Epithelial cell of umbilical artery (primary cell): ENCODE data around the gene ATP10D. TPM values are rescaled to one million over a fixed set of nuclear protein-coding genes. Genes with fewer than 3 reads are reported as not detected.

ENCODE experiments used
- total RNA-seq: library from RNA; depleted of rRNA; stranded (reverse); fragments of >200 nt; gene quantifications from 2 replicates; pipeline ENCODE4 v1.2.3, GENCODE V29; 2014

Gene ATP10D
- total RNA-seq = 19.2 and 55.2 TPM in 2 replicates

DNA sequence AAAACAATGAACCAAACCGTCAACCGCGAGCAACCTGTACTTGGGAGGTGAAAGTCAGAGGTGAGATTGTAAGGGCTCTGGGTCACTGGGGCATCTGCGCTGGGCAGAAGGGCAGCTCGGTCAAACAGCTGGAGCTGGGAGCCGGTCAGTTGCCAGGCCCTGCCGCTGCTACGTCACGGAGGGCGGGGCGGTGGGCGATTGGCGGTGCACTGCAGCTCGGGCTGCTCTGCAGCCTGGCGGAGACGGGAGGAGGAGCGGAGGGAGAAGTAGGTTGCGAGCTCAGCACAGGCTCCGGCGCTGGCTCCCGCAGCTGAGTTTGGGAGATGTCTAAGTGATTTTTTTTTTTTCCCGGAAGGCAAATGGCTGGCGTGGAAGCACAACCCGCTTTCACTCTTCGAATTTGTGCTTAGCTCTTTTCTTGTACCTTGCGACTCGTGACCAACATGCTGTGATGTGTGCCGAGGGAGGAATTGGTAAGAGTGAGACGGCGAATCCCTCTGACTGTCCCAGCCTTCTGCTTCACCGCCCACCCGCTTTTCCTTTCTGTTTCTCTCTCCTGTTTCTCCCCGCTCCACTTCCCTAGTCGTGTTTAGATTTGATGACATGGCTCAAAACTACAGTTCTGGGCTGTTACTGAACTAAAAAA, at the start of gene ATP10D:
Gene ATP10D, plus strand, starts transcription at position 229 of the 646 bp plus-strand sequence. CDS start 27,266 bp downstream, outside the sequence.

DNA sequence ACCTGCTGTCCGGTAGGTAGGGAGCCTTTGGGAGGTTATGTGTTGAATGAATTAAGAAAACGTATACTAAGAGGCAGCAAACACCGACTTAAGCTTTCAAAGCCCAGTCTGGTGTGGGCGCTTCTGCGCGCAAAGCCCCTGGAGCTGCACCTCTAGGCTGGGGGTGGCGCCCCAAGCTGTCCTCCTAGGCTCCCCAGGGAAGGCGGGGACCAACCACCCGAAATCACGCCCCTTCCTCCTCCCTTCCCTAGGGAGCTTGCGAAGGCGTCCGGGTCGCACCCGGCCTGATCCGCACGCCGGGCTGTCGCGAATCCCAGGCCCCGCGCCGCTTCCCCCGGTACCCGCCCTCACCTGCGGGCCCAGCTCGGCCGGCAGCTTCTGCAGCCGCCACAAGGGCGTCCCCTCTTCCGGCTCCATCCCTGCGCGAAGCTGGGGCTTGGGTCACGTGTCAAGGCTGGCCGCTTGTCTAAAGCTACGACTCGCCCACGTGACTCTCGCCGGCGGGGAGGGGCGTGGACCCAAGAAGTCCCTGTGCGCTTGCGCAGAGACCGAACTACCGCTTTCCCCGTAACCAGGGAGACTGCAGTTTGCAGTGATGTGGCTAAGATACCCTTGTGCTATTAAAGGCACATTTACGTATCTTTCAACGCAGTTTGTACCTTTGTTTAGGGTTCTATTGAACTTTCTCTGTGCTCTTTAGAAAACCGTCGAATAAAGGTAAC, 21.7 kb upstream of the ATP10D start, which contains the start of gene COMMD8:
Gene COMMD8, minus strand, starts transcription at position 468 of the 722 bp plus-strand sequence. Its CDS starts 51 bp downstream, at position 417.

Other genes starting within 250 kb of the ATP10D start
- gene COMMD8, start 21.6 kb upstream of the ATP10D start, total RNA-seq = 29.2 and 45.7 TPM in 2 replicates